SK-N-SH (cell line): ENCODE results near the gene SLC25A53.

Experiments
- CTCF ChIP-seq: fragments of 200-600 bp; sonication (generic); IDR thresholded peaks from 2 replicates; pipeline ENCODE4 v1.6.1; 2017; ENCODE audit warnings: antibody characterized with exemption, mild to moderate bottlenecking, moderate library complexity
- EP300 ChIP-seq, 2 experiments: IDR thresholded peaks; 2 replicates each; pipeline versions ENCODE4 v1.4.0 to v1.6.1; 2012; ENCODE audit warnings: borderline replicate concordance in 1 of 2, low read depth in 1 of 2, low read length in 1 of 2
- EZH2phosphoT487 ChIP-seq: fragments of 200-600 bp; sonication (generic); IDR thresholded peaks from 2 replicates; pipeline ENCODE4 v1.6.1; 2017; ENCODE audit warnings: low read depth, mixed run types, mild to moderate bottlenecking, antibody characterized with exemption, moderate library complexity, borderline replicate concordance
- FOXM1 ChIP-seq: IDR thresholded peaks from 2 replicates; pipeline ENCODE4 v1.4.0; 2012; ENCODE audit warnings: low read depth, mild to moderate bottlenecking
- IRF3 ChIP-seq: fragments of 150-350 bp; IDR thresholded peaks from 2 replicates; pipeline ENCODE4 v1.6.1; 2016; ENCODE audit warnings: mild to moderate bottlenecking, low read depth, low read length
- MEF2A ChIP-seq: IDR thresholded peaks from 2 replicates; pipeline ENCODE4 v1.4.0; 2012; ENCODE audit warnings: low read depth, borderline replicate concordance
- PBX3 ChIP-seq: IDR thresholded peaks from 2 replicates; pipeline ENCODE4; 2012
- RFX5 ChIP-seq: IDR thresholded peaks from 2 replicates; pipeline ENCODE4 v1.6.1; 2012; ENCODE audit warnings: mild to moderate bottlenecking, improper control_type of control experiment, low read length
- SIN3A ChIP-seq: IDR thresholded peaks from 2 replicates; pipeline ENCODE4 v1.6.1; 2012; ENCODE audit warnings: low read depth, mild to moderate bottlenecking, low read length, moderate library complexity, borderline replicate concordance
- SMC3 ChIP-seq: IDR thresholded peaks from 2 replicates; pipeline ENCODE4 v1.6.1; 2012; ENCODE audit warnings: low read depth, low read length, improper control_type of control experiment
- TAF1 ChIP-seq: IDR thresholded peaks from 2 replicates; pipeline ENCODE4 v1.6.1; 2012; ENCODE audit warnings: low read depth, mild to moderate bottlenecking, low read length, moderate library complexity, borderline replicate concordance
- USF2 ChIP-seq: fragments of 150-350 bp; IDR thresholded peaks from 2 replicates; pipeline ENCODE4 v1.6.1; 2017; ENCODE audit warnings: antibody characterized with exemption, low read length, low read depth, borderline replicate concordance
- YY1 ChIP-seq: IDR thresholded peaks from 2 replicates; pipeline ENCODE4 v1.4.0; 2012; ENCODE audit warnings: low read depth, mild to moderate bottlenecking
- TF ChIP-seq, protein P1 (sequence below): IDR thresholded peaks from 2 replicates; pipeline ENCODE4 v1.4.0; 2012; ENCODE audit warnings: low read depth

GRCh38 chrX:104105330-104106262 lies 51.2 kb downstream of the SLC25A53 start:
- TF ChIP-seq EP300 (IDR thresholded peaks at IDR 0.05; ENCODE audit: borderline replicate concordance in 1 of 2, low read depth in 1 of 2, low read length in 1 of 2) (no peak), YY1 (no peak), CTCF (no peak), SIN3A (no peak), PBX3 (no peak), MEF2A (no peak), TAF1 (no peak), FOXM1 (no peak), IRF3 (no peak), SMC3 (no peak), RFX5 (no peak), USF2 (no peak), EZH2phosphoT487 (no peak)
- TF ChIP-seq, protein P1, sequence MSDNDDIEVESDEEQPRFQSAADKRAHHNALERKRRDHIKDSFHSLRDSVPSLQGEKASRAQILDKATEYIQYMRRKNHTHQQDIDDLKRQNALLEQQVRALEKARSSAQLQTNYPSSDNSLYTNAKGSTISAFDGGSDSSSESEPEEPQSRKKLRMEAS: no peak
